HEK293 (cell line): ENCODE results near the gene SLC25A2.
"Not testable (repeated sequence)": the region's sequence is repeated elsewhere in the genome, so short reads cannot be mapped to it uniquely, and the experiment has no call there.

ENCODE experiments used
- CTCF ChIP-seq: fragments of 450-650 bp; formaldehyde crosslinking; IDR thresholded peaks from 2 replicates; pipeline ENCODE4 v1.5.1; 2016; ENCODE audit warnings: missing biosample characterization, missing genetic modification characterization
- ZFHX2 ChIP-seq: fragments of 450-650 bp; formaldehyde crosslinking; conservative IDR thresholded peaks from 2 replicates; pipeline ENCODE4 v1.5.1; 2016; ENCODE audit warnings: missing biosample characterization, missing genetic modification characterization

- TF ChIP-seq CTCF; ZFHX2 (tag by site-specific recombination): not testable (repeated sequence)
These were observed 28.7 kb upstream of the SLC25A2 start for GRCh38 chr5:141332571-141332970.
